ENCODE data around the gene PRF1.

DNA sequence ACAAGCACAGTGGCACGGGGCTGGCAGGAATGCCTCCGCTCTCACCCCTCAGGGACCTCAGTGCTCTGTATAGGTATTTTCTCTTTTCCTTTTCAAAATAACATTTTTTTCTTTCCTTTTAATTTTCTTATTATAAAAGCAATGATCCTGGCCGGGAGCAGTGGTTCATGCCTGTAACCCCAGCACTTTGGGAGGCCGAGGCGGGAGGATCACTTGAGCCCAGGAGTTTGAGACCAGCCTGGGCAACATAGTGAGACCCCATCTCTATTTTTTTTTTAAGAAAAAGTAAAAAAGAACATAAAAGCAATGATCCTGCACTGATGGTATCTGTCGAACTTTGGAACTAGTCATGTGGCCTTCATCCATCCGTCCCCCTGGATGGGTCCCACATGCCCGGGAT is 3.2 kb downstream of the PRF1 start:
- no peak for TF ChIP-seq POLR2A (IDR thresholded peaks at IDR 0.05)
- no peak for TF ChIP-seq EP300 (IDR thresholded peaks at IDR 0.05)
- TF ChIP-seq, protein P1, sequence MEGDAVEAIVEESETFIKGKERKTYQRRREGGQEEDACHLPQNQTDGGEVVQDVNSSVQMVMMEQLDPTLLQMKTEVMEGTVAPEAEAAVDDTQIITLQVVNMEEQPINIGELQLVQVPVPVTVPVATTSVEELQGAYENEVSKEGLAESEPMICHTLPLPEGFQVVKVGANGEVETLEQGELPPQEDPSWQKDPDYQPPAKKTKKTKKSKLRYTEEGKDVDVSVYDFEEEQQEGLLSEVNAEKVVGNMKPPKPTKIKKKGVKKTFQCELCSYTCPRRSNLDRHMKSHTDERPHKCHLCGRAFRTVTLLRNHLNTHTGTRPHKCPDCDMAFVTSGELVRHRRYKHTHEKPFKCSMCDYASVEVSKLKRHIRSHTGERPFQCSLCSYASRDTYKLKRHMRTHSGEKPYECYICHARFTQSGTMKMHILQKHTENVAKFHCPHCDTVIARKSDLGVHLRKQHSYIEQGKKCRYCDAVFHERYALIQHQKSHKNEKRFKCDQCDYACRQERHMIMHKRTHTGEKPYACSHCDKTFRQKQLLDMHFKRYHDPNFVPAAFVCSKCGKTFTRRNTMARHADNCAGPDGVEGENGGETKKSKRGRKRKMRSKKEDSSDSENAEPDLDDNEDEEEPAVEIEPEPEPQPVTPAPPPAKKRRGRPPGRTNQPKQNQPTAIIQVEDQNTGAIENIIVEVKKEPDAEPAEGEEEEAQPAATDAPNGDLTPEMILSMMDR (IDR thresholded peaks at IDR 0.05), result no peak
- no peak for TF ChIP-seq POLR2AphosphoS5 (IDR thresholded peaks at IDR 0.05)
